Measurements from ENCODE around the gene FGFRL1. TPM values are rescaled to one million over a fixed set of nuclear protein-coding genes. Genes with fewer than 3 reads are reported as not detected.

The FGFRL1 gene
- total RNA-seq, 2 donors from 2014 or later, result 38.7 to 50.4 TPM

GRCh38 chr4:1040344-1041146, 29.1 kb downstream of the FGFRL1 start:
- TF ChIP-seq POLR2A (IDR thresholded peaks at IDR 0.05), result no peak
- no peak for TF ChIP-seq CTCF (IDR thresholded peaks at IDR 0.05)
- Histone ChIP-seq H3K4me3 (no peak overlapping the region), H3K4me1 (peaks cover 33% of the 10 kb centered on the region), H3K36me3 (replicated peaks in 1 of 2; ENCODE audit: insufficient read depth in 1 of 2, low read depth in 2 of 2) (no peaks in the 10 kb centered on the region), H3K9me3 (no peaks in the 10 kb centered on the region), H3K27ac (no peak overlapping the region), H3K27me3 (peaks cover 0 to 3% of the 10 kb centered on the region in 2 donors)
- DNase-seq (no peak), ATAC-seq (no peak)
- 91% methylated on average over 4 to 19 of the region's 21 CpGs for WGBS, 2 donors
- intact Hi-C loops (cut with DNase I), result no loop called here

DNA sequence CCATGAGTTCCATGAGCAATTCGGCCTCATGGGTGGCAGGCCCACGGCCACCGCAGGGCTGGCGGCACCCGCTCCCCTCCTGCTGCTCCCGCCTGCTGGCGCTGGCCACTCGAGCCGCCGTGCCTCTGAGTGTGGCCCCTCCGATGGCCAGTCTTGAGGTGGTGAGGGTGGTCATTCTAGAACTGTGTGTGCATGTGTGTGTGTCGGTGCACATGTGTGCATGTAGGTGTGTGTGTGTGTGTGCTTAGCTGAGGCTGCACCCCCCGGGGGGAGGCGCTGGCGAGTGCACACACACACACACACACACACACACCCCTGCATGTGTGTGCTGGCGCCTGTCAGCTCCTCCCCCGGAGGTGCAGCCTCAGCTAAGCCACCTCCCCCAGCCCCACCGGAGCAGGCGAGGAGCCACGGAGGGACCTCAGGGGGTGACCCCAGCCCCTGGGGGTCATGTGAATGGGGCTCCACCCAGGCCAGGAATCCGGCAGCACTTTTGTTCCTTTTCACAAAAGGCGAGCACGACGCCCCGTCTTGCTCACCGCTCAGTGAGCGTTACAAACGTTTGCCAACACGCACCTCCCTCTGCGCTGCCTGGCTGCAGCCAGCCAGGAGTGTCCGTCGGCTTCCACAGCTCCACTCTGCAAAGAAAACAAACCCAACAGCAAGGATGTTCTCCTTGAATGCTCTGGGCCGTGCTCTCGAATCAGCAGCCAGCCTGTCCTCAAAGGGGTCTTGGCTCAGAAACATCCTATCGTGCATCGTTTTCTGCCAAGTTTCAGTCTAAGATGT, 29.9 kb downstream of the FGFRL1 start:
- 49 to 64% methylated on average over 19 to 35 of the region's 36 CpGs for whole genome bisulfite sequencing, 2 donors
- intact Hi-C loops (cut with DNase I), result no loop called here
- no peaks in the 10 kb centered on the region for H3K9me3 ChIP-seq
- H3K4me3 ChIP-seq, result no peak overlapping the region
- no peak overlapping the region for H3K27ac ChIP-seq
- DNase-seq, result no peak
- H3K36me3 ChIP-seq (replicated peaks in 1 of 2; ENCODE audit: insufficient read depth in 1 of 2, low read depth in 2 of 2), result no peaks in the 10 kb centered on the region
- H3K27me3 ChIP-seq, result peaks cover 0 to 3% of the 10 kb centered on the region in 2 donors
- peaks cover 33% of the 10 kb centered on the region for H3K4me1 ChIP-seq
- TF ChIP-seq POLR2A (IDR thresholded peaks at IDR 0.05) (no peak), CTCF (IDR thresholded peaks at IDR 0.05) (no peak)
- no peak for ATAC-seq

DNA sequence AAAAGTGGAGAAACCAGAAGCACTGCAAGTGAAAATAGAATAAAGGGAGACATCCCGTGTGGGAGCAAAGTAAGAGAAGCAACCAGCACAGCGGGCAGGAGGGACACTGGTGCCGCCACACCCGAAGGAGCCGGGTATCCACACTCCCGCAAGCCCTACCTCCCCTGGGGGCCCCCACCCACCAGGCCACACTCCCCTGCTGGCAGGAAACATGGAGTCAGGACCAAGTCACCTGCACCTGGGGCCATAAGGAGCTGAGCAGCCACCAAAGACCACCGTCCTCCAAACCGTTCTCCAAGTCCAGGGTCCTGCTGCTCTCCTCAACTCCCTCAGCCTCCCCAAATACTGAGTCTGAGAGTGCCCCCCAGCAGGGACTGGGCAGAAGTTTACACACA, 30.5 kb downstream of the FGFRL1 start:
- DNase-seq, result no peak
- Histone ChIP-seq H3K4me1 (peaks cover 36% of the 10 kb centered on the region), H3K9me3 (no peaks in the 10 kb centered on the region), H3K4me3 (no peak overlapping the region), H3K27me3 (peaks cover 0 to 3% of the 10 kb centered on the region in 2 donors), H3K36me3 (replicated peaks in 1 of 2; ENCODE audit: insufficient read depth in 1 of 2, low read depth in 2 of 2) (no peaks in the 10 kb centered on the region), H3K27ac (no peak overlapping the region)
- WGBS, 2 donors, result 71 to 80% methylated on average over 8 of the region's 8 CpGs
- intact Hi-C loops (cut with DNase I), result no loop called here
- ATAC-seq, result no peak
- TF ChIP-seq POLR2A (IDR thresholded peaks at IDR 0.05) (no peak), CTCF (IDR thresholded peaks at IDR 0.05) (no peak)

GRCh38 chr4:1042352-1043055, 31.1 kb downstream of the FGFRL1 start:
- no peak for ATAC-seq
- intact Hi-C loops (cut with DNase I), result no loop called here
- WGBS, 2 donors, result 80 to 85% methylated on average over 12 to 17 of the region's 17 CpGs
- no peak for TF ChIP-seq CTCF (IDR thresholded peaks at IDR 0.05)
- TF ChIP-seq POLR2A (IDR thresholded peaks at IDR 0.05), result no peak
- Histone ChIP-seq H3K9me3 (no peaks in the 10 kb centered on the region), H3K27me3 (peaks cover 0 to 3% of the 10 kb centered on the region in 2 donors), H3K4me3 (no peak overlapping the region), H3K4me1 (peaks cover 42% of the 10 kb centered on the region), H3K27ac (no peak overlapping the region), H3K36me3 (replicated peaks in 1 of 2; ENCODE audit: insufficient read depth in 1 of 2, low read depth in 2 of 2) (no peaks in the 10 kb centered on the region)
- DNase-seq, result peak in 1 of 4 donors; percentile 4
